Measurements from ENCODE around the gene UBE2G2. TPM values are rescaled to one million over a fixed set of nuclear protein-coding genes. Genes with fewer than 3 reads are reported as not detected.

UBE2G2 gene
- total RNA-seq, 4 donors from 2014 or later = 40.8 to 78.0 (median 60.5) TPM

- DNase-seq = no peak
- Histone ChIP-seq H3K36me3 (peaks cover 0 to 12% (median 6%) of the 10 kb centered on the region in 4 donors), H3K4me3 (no peak overlapping the region), H3K4me1 (peaks cover 12 to 24% (median 20%) of the 10 kb centered on the region in 4 donors), H3K27ac (no peak overlapping the region), H3K27me3 (no peaks in the 10 kb centered on the region), H3K9me3 (no peaks in the 10 kb centered on the region)
- no peak for TF ChIP-seq POLR2AphosphoS5 (IDR thresholded peaks at IDR 0.05)
- TF ChIP-seq, protein P1, sequence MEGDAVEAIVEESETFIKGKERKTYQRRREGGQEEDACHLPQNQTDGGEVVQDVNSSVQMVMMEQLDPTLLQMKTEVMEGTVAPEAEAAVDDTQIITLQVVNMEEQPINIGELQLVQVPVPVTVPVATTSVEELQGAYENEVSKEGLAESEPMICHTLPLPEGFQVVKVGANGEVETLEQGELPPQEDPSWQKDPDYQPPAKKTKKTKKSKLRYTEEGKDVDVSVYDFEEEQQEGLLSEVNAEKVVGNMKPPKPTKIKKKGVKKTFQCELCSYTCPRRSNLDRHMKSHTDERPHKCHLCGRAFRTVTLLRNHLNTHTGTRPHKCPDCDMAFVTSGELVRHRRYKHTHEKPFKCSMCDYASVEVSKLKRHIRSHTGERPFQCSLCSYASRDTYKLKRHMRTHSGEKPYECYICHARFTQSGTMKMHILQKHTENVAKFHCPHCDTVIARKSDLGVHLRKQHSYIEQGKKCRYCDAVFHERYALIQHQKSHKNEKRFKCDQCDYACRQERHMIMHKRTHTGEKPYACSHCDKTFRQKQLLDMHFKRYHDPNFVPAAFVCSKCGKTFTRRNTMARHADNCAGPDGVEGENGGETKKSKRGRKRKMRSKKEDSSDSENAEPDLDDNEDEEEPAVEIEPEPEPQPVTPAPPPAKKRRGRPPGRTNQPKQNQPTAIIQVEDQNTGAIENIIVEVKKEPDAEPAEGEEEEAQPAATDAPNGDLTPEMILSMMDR (IDR thresholded peaks at IDR 0.05) = no peak
- no peak for TF ChIP-seq POLR2A (IDR thresholded peaks at IDR 0.05)
- TF ChIP-seq EP300 (IDR thresholded peaks at IDR 0.05; ENCODE audit: low read depth) = no peak
- in situ Hi-C loops (cut with MboI; ENCODE audit: low pct_ligation_motif_present in 1 of 4, low pct_unique_long_range_greater_than_20kb in 1 of 4, low sequenced_read_pairs in 3 of 4) = loop anchor here in 1 of 4 donors (25.0 kb wide), 1 partner anchor 133 kb away; the partner anchor contains the start of gene SLX9
- WGBS, 2 donors (ENCODE audit: low coverage in 1 of 2) = 86 to 87% methylated on average over 5 to 6 of the region's 6 CpGs
- intact Hi-C loops (cut with DNase I; ENCODE audit: low total_unique reads) = no loop called here
Observed at GRCh38 chr21:44804762-44805161, 3.1 kb upstream of the UBE2G2 start.

- Histone ChIP-seq H3K27ac (no peak overlapping the region), H3K4me1 (peaks cover 15 to 25% (median 23%) of the 10 kb centered on the region in 4 donors), H3K27me3 (no peaks in the 10 kb centered on the region), H3K4me3 (no peak overlapping the region), H3K36me3 (peaks cover 0 to 12% (median 6%) of the 10 kb centered on the region in 4 donors), H3K9me3 (no peaks in the 10 kb centered on the region)
- WGBS, 2 donors (ENCODE audit: low coverage in 1 of 2) = 80 to 85% methylated on average over 1 to 3 of the region's 3 CpGs
- intact Hi-C loops (cut with DNase I; ENCODE audit: low total_unique reads) (no loop called here), in situ Hi-C loops (cut with MboI; ENCODE audit: low pct_ligation_motif_present in 1 of 4, low pct_unique_long_range_greater_than_20kb in 1 of 4, low sequenced_read_pairs in 3 of 4) (loop anchor here in 1 of 4 donors (25.0 kb wide), 1 partner anchor 134 kb away; the partner anchor contains the start of gene SLX9)
- TF ChIP-seq POLR2AphosphoS5 (IDR thresholded peaks at IDR 0.05) = no peak
- TF ChIP-seq, protein P1 (IDR thresholded peaks at IDR 0.05) = no peak
- no peak for TF ChIP-seq POLR2A (IDR thresholded peaks at IDR 0.05)
- no peak for TF ChIP-seq EP300 (IDR thresholded peaks at IDR 0.05; ENCODE audit: low read depth)
- no peak for DNase-seq
Observed at GRCh38 chr21:44803651-44804050, 2.0 kb upstream of the UBE2G2 start.

GRCh38 chr21:44802396-44803153 lies 955 bp upstream of the UBE2G2 start:
- Histone ChIP-seq H3K4me1 (peaks cover 15 to 25% (median 23%) of the 10 kb centered on the region in 4 donors), H3K27ac (peak overlapping the region; percentile 78 to 90 (median 82)), H3K36me3 (peaks cover 0 to 12% (median 4%) of the 10 kb centered on the region in 4 donors), H3K4me3 (peak overlapping the region; percentile 53 to 93 (median 91)), H3K9me3 (no peaks in the 10 kb centered on the region), H3K27me3 (no peaks in the 10 kb centered on the region)
- 22 to 24% methylated on average over 3 to 31 of the region's 32 CpGs for WGBS, 2 donors (ENCODE audit: low coverage in 1 of 2)
- no peak for DNase-seq
- in situ Hi-C loops (cut with MboI; ENCODE audit: low pct_ligation_motif_present in 1 of 4, low pct_unique_long_range_greater_than_20kb in 1 of 4, low sequenced_read_pairs in 3 of 4) = loop anchor here in 1 of 4 donors (25.0 kb wide), 1 partner anchor 135 kb away; the partner anchor contains the start of gene SLX9
- TF ChIP-seq POLR2A (IDR thresholded peaks at IDR 0.05) (no peak), POLR2AphosphoS5 (IDR thresholded peaks at IDR 0.05) (no peak), EP300 (IDR thresholded peaks at IDR 0.05; ENCODE audit: low read depth) (no peak)
- TF ChIP-seq, protein P1 (IDR thresholded peaks at IDR 0.05) = no peak
- intact Hi-C loops (cut with DNase I; ENCODE audit: low total_unique reads) = no loop called here

- Histone ChIP-seq H3K9me3 (no peaks in the 10 kb centered on the region), H3K27ac (peak overlapping the region; percentile 78 to 90 (median 82)), H3K27me3 (no peaks in the 10 kb centered on the region), H3K36me3 (peaks cover 0 to 6% (median 3%) of the 10 kb centered on the region in 4 donors), H3K4me3 (peak overlapping the region; percentile 53 to 93 (median 91)), H3K4me1 (peaks cover 15 to 25% (median 23%) of the 10 kb centered on the region in 4 donors)
- WGBS, 2 donors (ENCODE audit: low coverage in 1 of 2) = 0 to 3% methylated on average over 2 to 17 of the region's 17 CpGs
- DNase-seq = no peak
- in situ Hi-C loops (cut with MboI; ENCODE audit: low pct_ligation_motif_present in 1 of 4, low pct_unique_long_range_greater_than_20kb in 1 of 4, low sequenced_read_pairs in 3 of 4) (loop anchor here in 1 of 4 donors (25.0 kb wide), 1 partner anchor 136 kb away; the partner anchor contains the start of gene SLX9), intact Hi-C loops (cut with DNase I; ENCODE audit: low total_unique reads) (no loop called here)
- TF ChIP-seq EP300 (IDR thresholded peaks at IDR 0.05; ENCODE audit: low read depth) = no peak
- no peak for TF ChIP-seq POLR2A (IDR thresholded peaks at IDR 0.05)
- TF ChIP-seq, protein P1 (IDR thresholded peaks at IDR 0.05) = peak in 4 of 5 experiments; percentile 32 to 48 (median 37)
- no peak for TF ChIP-seq POLR2AphosphoS5 (IDR thresholded peaks at IDR 0.05)
Observed at GRCh38 chr21:44800971-44801467, 601 bp downstream of the UBE2G2 start.
